Activated naive CD4-positive, alpha-beta T cell treated with anti-CD3 and anti-CD28 coated beads for 36 hours (primary cell): ENCODE data around the gene PRRC2C. TPM values are rescaled to one million over a fixed set of nuclear protein-coding genes. Genes with fewer than 3 reads are reported as not detected.
"Not testable (repeated sequence)": the region's sequence is repeated elsewhere in the genome, so short reads cannot be mapped to it uniquely, and the experiment has no call there.

Source experiments
- CTCF ChIA-PET: fragments of 350-600 bp; sonication (Branson Sonifier 250); formaldehyde crosslinking; loops from one replicate; lab custom pipeline; 2021; ENCODE audit warnings: antibody characterized with exemption; lab: Charles Lee
- DNase-seq: peaks from one replicate; pipeline ENCODE4 v3.0.0-alpha.2; 2020
- H3K27ac Mint-ChIP-seq: one replicate; pipeline ENCODE4 v1.8.0; 2021; ENCODE audit warnings: mild to moderate bottlenecking, mixed read lengths
- H3K27me3 Mint-ChIP-seq: one replicate; pipeline ENCODE4 v1.8.0; 2021; ENCODE audit warnings: low read depth, mixed read lengths
- H3K36me3 Mint-ChIP-seq: one replicate; pipeline ENCODE4 v1.8.0; 2021; ENCODE audit warnings: low read depth, mixed read lengths
- H3K4me1 Mint-ChIP-seq: one replicate; pipeline ENCODE4 v1.8.0; 2021; ENCODE audit warnings: low read depth, mixed read lengths
- H3K4me3 Mint-ChIP-seq: one replicate; pipeline ENCODE4 v1.8.0; 2021; ENCODE audit warnings: mild to moderate bottlenecking, moderate library complexity, mixed read lengths
- H3K9me3 Mint-ChIP-seq: one replicate; pipeline ENCODE4 v1.8.0; 2021; ENCODE audit warnings: mixed read lengths
- intact Hi-C: fragments of 100-400 bp; cut with micrococcal nuclease; formaldehyde crosslinking; loops from one replicate; pipeline ENCODE4 v1.15.1; 2023
- total RNA-seq, 2 experiments: library from RNA; stranded (reverse); gene quantifications; one replicate each; pipeline ENCODE4 v1.2.3, GENCODE V29; 2021

The PRRC2C gene
- total RNA-seq, 2 experiments from 2014 or later, result 199 to 206 TPM

DNA sequence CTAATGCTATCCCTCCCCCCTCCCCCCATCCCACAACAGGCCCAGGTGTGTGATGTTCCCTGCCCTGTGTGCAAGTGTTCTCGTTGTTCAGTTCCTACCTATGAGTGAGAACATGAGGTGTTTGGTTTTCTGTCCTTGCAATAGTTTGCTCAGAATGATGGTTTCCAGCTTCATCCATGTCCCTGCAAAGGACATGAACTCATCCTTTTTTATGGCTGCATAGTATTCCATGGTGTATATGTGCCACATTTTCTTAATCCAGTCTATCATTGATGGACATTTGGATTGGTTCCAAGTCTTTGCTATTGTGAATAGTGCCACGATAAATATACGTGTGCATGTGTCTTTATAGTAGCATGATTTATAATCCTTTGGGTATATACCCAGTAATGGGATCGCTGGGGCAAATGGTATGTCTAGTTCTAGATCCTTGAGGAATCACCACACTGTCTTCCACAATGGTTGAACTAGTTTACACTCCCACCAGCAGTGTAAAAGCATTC lies 65.3 kb downstream of the PRRC2C start:
- CTCF ChIA-PET, H3K9me3 Mint-ChIP-seq, intact Hi-C loops, DNase-seq, H3K4me3 Mint-ChIP-seq, H3K27me3 Mint-ChIP-seq, H3K27ac Mint-ChIP-seq: not testable (repeated sequence)
- peaks cover 28% of the 10 kb centered on the region for H3K4me1 Mint-ChIP-seq
- H3K36me3 Mint-ChIP-seq, result peaks cover 69% of the 10 kb centered on the region

DNA sequence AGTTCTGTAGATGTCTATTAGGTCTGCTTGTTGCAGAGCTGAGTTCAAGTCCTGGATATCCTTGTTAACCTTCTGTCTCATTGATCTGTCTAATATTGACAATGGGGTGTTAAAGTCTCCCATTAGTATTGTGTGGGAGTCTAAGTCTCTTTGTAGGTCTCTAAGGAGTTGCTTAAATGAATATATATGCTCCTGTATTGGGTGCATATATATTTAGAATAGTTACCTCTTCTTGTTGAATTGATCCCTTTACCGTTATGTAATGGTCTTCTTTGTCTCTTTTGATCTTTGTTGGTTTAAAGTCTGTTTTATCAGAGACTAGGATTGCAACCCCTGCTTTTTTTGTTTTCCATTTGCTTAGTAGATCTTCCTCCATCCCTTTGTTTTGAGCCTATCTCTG lies 68.6 kb downstream of the PRRC2C start:
- intact Hi-C loops, H3K27me3 Mint-ChIP-seq, H3K27ac Mint-ChIP-seq, CTCF ChIA-PET, DNase-seq, H3K4me3 Mint-ChIP-seq, H3K9me3 Mint-ChIP-seq: not testable (repeated sequence)
- Mint-ChIP-seq H3K4me1 (peaks cover 28% of the 10 kb centered on the region), H3K36me3 (peaks cover 84% of the 10 kb centered on the region)

DNA sequence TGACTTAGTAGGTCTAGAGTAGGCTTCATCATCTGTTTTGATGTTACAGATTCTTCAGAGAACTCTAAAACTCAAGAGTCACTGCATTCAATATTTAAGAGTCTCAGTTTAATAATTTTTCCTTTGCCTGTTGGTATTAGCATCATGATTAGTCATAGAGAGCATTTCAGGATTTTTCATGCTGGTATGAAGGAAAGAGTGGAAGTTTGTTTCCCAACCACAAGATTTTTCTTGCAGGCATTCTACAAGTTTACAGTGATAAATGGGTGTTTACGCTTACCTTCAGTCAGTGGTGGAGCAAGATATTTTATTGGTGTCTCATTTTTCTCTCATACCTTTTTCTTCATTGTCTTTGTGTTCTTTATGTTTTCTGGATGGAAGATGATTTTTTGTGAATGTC lies 78.3 kb downstream of the PRRC2C start:
- no peaks in the 10 kb centered on the region for H3K9me3 Mint-ChIP-seq
- CTCF ChIA-PET, result no interaction called here
- intact Hi-C loops, result loop anchor here (5.0 kb wide), 1 partner anchor 36 kb away; no protein-coding TSS in a partner anchor
- peaks cover 37% of the 10 kb centered on the region for H3K36me3 Mint-ChIP-seq
- no peak overlapping the region for H3K4me3 Mint-ChIP-seq
- DNase-seq, result no peak
- no peaks in the 10 kb centered on the region for H3K27me3 Mint-ChIP-seq
- peaks cover 6% of the 10 kb centered on the region for H3K4me1 Mint-ChIP-seq
- H3K27ac Mint-ChIP-seq, result no peak overlapping the region

DNA sequence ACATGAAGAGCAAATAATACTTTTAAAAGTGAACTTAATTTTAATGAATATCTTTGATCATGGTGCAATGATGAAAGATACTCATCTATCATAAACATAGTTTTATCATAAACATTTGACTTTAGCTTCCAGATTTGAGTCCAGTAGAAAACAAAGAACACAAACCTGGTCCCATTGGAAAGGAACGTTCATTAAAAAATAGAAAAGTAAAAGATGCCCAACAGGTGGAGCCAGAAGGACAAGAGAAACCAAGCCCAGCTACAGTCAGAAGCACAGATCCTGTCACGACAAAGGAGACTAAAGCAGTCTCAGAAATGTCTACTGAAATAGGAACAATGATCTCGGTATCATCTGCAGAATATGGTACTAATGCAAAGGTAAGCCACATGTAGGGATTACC lies 81.1 kb downstream of the PRRC2C start:
- Mint-ChIP-seq H3K4me3 (no peak overlapping the region), H3K27ac (no peak overlapping the region), H3K36me3 (peaks cover 32% of the 10 kb centered on the region), H3K4me1 (peaks cover 12% of the 10 kb centered on the region), H3K27me3 (no peaks in the 10 kb centered on the region), H3K9me3 (no peaks in the 10 kb centered on the region)
- CTCF ChIA-PET, result interaction anchor here (0.8 to 1.4 kb wide), 2 partner anchors 9 to 52 kb away, joined by 4 to 6 read pairs; no protein-coding TSS in a partner anchor
- no peak for DNase-seq
- intact Hi-C loops, result no loop called here

DNA sequence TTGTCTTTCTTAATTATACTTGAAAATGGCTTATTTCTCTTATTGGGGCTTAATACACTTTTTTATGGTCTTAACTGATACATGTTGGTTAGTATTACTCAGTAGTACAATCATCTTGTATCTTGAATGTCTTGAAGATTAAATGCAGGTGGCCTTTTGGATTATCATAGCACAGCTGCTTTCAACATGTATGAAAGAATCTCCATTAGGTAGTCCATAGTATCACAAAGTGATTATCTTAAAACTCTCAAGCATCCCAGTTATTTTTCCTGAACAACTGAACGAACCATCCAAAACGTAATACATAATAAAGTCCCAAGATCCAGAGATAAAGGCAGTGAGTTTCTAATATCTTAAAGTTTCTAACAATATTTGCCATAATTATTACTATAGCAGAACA lies 85.0 kb downstream of the PRRC2C start:
- Mint-ChIP-seq H3K4me1 (peaks cover 12% of the 10 kb centered on the region), H3K36me3 (peaks cover 43% of the 10 kb centered on the region), H3K4me3 (no peak overlapping the region), H3K9me3 (no peaks in the 10 kb centered on the region), H3K27ac (peak overlapping the region; percentile 32), H3K27me3 (no peaks in the 10 kb centered on the region)
- no peak for DNase-seq
- intact Hi-C loops, result no loop called here
- CTCF ChIA-PET, result no interaction called here

DNA sequence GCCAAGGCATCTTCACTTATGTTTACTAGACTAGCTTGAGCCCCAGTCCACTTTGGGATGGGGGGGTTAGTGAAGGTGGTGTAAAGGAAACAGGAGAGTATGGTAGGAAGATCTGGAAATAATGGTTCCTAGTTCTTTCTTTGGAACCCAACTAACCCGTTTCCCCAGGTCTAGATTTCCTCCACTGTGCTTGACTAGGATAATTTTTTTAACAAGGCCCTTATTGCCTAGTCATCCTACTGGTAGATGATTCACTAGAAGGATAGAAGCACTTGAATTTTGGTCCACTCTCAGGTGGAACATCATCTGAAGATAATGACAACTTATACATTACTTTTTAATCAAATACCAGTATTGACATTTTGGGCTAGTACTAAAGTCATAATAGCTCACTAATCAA lies 90.8 kb downstream of the PRRC2C start:
- CTCF ChIA-PET, result no interaction called here
- intact Hi-C loops, result loop anchor here (5.0 kb wide), 1 partner anchor 39 kb away; no protein-coding TSS in a partner anchor
- H3K36me3 Mint-ChIP-seq, result peaks cover 47% of the 10 kb centered on the region

DNA sequence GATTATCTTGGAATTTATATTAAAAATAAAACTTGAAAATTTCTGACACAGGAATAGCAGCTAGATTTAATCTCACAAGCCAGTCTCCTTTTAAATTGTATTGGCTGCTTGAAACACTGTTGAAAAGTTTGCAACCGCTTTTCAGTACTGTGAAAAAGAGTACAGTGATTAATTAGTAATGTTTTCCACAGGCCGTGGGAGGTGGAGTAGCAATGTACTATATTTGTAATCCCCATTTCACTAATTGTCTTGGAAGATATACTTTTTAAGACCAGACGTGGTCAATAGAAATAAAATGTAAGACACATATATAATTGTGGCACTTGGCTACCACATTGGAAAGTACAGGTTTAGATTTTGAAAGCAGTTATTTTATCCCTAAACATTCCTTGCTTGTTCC lies 95.9 kb downstream of the PRRC2C start:
- DNase-seq, result no peak
- intact Hi-C loops, result loop anchor here (2.0 kb wide), 2 partner anchors 22 to 96 kb away; partner anchors contain the start of gene PRRC2C
- H3K4me3 Mint-ChIP-seq, result no peak overlapping the region
- H3K27me3 Mint-ChIP-seq, result no peaks in the 10 kb centered on the region
- peaks cover 19% of the 10 kb centered on the region for H3K4me1 Mint-ChIP-seq
- CTCF ChIA-PET, result no interaction called here
- H3K9me3 Mint-ChIP-seq, result no peaks in the 10 kb centered on the region
- H3K36me3 Mint-ChIP-seq, result peaks cover 45% of the 10 kb centered on the region
- peak overlapping the region; percentile 13 for H3K27ac Mint-ChIP-seq

More for the DNA sequence above, 90.8 kb downstream of the PRRC2C start:
- Mint-ChIP-seq H3K4me1 (peaks cover 13% of the 10 kb centered on the region), H3K27me3 (no peaks in the 10 kb centered on the region), H3K9me3 (no peaks in the 10 kb centered on the region), H3K4me3 (no peak overlapping the region), H3K27ac (no peak overlapping the region)
- no peak for DNase-seq

DNA sequence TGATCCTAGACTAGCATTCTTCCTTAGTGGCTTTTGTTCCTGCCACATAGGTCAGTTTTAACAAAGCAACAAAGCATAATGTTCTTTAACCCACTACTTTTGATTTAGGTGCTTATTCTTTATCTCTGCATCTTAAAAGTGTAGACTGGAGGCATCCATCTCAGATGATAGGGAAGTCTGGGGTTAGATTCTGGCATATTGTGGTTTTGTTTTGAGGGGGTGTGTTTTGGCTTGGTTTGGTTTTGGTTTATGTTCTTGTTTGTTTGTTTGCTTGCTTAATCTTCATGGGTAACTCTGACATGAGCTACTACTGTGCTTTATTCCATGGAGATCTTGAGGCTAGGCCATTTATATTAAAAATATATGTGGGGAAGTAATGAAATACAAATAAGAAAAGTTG lies 96.4 kb downstream of the PRRC2C start:
- H3K4me1 Mint-ChIP-seq, result peaks cover 19% of the 10 kb centered on the region
- DNase-seq, result no peak
- peak overlapping the region; percentile 43 for H3K27ac Mint-ChIP-seq
- H3K9me3 Mint-ChIP-seq, result no peaks in the 10 kb centered on the region
- no peak overlapping the region for H3K4me3 Mint-ChIP-seq
- H3K27me3 Mint-ChIP-seq, result no peaks in the 10 kb centered on the region
- H3K36me3 Mint-ChIP-seq, result peaks cover 44% of the 10 kb centered on the region
- intact Hi-C loops, result loop anchor here (2.0 kb wide), 2 partner anchors 23 to 97 kb away; partner anchors contain the start of gene PRRC2C
- CTCF ChIA-PET, result interaction anchor here (0.7 kb wide), 1 partner anchor 1049 kb away, joined by 3 read pairs; no protein-coding TSS in a partner anchor

DNA sequence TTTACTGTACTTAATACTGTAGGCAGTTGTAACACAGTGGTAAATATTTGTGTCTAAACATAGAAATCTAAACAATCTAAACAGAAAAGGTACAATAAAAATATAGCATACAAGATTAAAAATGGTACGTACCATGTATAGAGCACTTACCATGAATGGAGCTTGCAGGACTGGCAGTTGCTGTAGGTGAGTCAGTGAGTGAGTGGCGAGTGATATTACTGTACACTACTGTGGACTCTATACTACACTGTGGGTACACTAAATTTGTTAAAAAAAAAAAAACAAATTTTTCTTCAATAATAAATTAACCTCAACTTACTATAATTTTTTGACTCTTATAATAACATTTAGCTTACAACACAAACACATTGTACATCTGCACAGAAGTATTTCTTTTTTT lies 97.3 kb downstream of the PRRC2C start:
- Mint-ChIP-seq H3K27ac (no peak overlapping the region), H3K27me3 (no peaks in the 10 kb centered on the region), H3K9me3 (no peaks in the 10 kb centered on the region), H3K4me3 (no peak overlapping the region), H3K4me1 (peaks cover 19% of the 10 kb centered on the region), H3K36me3 (peaks cover 41% of the 10 kb centered on the region)
- intact Hi-C loops, result no loop called here
- CTCF ChIA-PET, result interaction anchor here (0.6 to 1.1 kb wide), 3 partner anchors 27 to 133 kb away, joined by 3 to 4 read pairs (median 3); no protein-coding TSS in a partner anchor
- DNase-seq, result no peak

DNA sequence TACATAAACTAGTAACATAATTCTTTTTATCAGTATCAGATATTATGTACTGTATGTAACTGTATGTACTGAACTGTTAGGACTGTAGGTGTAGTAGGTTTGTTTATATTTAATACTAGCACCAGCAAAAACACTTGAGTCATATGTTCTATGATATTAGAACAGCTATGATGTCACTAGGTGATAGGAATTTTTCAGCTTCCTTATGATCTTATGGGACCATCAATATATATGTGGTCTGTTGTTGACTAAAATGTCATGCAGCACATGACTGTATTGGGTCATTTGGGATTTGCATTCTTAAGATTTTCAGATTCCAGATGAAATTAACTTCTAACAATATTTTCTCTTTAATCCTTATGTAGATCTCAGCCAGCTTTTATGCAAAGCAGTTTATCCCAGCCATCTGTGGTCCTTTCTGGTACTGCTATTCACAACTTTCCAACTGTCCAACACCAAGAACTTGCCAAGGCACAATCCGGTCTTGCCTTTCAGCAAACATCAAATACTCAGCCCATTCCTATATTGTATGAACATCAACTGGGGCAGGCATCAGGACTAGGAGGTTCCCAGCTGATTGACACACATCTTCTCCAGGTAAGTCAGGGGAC lies 98.4 kb downstream of the PRRC2C start:
- Mint-ChIP-seq H3K4me3 (no peak overlapping the region), H3K4me1 (peaks cover 20% of the 10 kb centered on the region), H3K9me3 (no peaks in the 10 kb centered on the region), H3K27ac (peak overlapping the region; percentile 15), H3K36me3 (peaks cover 43% of the 10 kb centered on the region), H3K27me3 (no peaks in the 10 kb centered on the region)
- intact Hi-C loops, result no loop called here
- CTCF ChIA-PET, result interaction anchor here (0.6 to 1.1 kb wide), 2 partner anchors 132 to 336 kb away, joined by 3 to 4 read pairs; no protein-coding TSS in a partner anchor
- no peak for DNase-seq

DNA sequence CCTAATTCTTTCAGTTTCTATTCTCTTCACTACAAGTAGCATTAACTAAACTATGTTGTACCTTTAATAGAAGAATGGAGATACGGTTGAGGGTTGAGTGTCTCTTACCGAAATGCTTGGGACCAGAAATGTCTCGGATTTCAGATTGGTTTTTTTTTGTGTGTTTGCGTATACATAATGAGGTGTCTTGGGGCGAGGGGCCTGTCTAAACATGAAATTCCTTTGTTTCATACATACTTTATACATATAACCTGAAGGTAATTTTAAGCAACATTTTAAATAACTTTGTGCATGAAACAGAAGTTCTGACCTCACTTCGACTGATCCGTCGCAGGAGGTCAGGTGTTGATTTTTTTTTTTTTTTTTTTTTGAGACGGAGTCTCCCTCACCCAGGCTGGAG lies 100.4 kb downstream of the PRRC2C start:
- CTCF ChIA-PET, result no interaction called here
- no peak overlapping the region for H3K4me3 Mint-ChIP-seq
- H3K27ac Mint-ChIP-seq, result peak overlapping the region; percentile 15
- intact Hi-C loops, result no loop called here
- H3K36me3 Mint-ChIP-seq, result peaks cover 50% of the 10 kb centered on the region
- no peaks in the 10 kb centered on the region for H3K9me3 Mint-ChIP-seq
- no peak for DNase-seq
- H3K4me1 Mint-ChIP-seq, result peaks cover 26% of the 10 kb centered on the region
- H3K27me3 Mint-ChIP-seq, result no peaks in the 10 kb centered on the region

DNA sequence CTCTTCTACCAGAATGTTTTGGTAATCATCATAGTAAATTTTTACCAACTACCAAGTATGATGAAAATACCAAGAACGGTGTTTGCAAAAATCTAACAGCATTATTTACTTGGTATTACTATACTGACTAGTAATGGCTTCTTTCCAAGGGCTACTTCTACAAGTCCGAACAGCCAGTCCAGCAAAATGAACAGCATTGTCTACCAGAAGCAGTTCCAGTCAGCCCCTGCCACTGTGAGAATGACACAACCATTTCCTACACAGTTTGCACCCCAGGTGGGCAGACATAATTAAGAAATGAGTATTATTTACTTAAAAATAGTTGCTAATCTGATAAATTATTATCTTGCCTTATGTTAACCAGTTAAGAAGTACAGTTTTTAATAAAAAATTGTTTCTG lies 102.9 kb downstream of the PRRC2C start:
- CTCF ChIA-PET, result no interaction called here
- intact Hi-C loops, result no loop called here
- H3K27me3 Mint-ChIP-seq, result no peaks in the 10 kb centered on the region
- no peak overlapping the region for H3K4me3 Mint-ChIP-seq
- no peak for DNase-seq
- H3K27ac Mint-ChIP-seq, result no peak overlapping the region
- H3K9me3 Mint-ChIP-seq, result no peaks in the 10 kb centered on the region
- peaks cover 16% of the 10 kb centered on the region for H3K4me1 Mint-ChIP-seq
- H3K36me3 Mint-ChIP-seq, result peaks cover 63% of the 10 kb centered on the region

DNA sequence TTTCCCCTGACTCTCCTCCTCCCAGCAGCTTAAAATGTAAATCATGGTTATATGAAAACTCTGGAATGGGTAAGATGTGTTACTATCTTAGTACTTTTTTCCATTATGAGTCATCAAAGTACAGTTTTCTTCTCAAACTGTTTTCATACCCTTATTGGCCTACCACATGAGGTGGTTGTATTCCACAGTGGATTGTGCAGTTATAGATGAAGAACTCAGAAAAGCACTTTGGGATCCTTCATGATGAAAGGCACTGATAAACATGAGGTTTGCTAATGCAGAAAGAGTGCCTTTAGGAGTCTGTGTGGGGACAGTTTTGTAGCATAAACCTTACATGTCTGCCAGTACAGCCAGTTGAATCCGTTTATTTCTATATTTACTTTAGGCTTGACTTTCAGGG lies 104.7 kb downstream of the PRRC2C start:
- peaks cover 16% of the 10 kb centered on the region for H3K4me1 Mint-ChIP-seq
- no peak for DNase-seq
- H3K4me3 Mint-ChIP-seq, result no peak overlapping the region
- H3K9me3 Mint-ChIP-seq, result no peaks in the 10 kb centered on the region
- no peaks in the 10 kb centered on the region for H3K27me3 Mint-ChIP-seq
- H3K27ac Mint-ChIP-seq, result peak overlapping the region; percentile 51
- CTCF ChIA-PET, result no interaction called here
- peaks cover 59% of the 10 kb centered on the region for H3K36me3 Mint-ChIP-seq
- intact Hi-C loops, result loop anchor here (5.0 kb wide), 1 partner anchor 43 kb away; no protein-coding TSS in a partner anchor
